GM21529 (cell line): ENCODE data around the gene CYP27C1.

Source experiments
- ATAC-seq: cut with Tn5 transposase; IDR thresholded peaks from one replicate; pipeline ENCODE4 v1.9.1; 2021; ENCODE audit not compliant: unreplicated experiment

The CYP27C1 gene

DNA sequence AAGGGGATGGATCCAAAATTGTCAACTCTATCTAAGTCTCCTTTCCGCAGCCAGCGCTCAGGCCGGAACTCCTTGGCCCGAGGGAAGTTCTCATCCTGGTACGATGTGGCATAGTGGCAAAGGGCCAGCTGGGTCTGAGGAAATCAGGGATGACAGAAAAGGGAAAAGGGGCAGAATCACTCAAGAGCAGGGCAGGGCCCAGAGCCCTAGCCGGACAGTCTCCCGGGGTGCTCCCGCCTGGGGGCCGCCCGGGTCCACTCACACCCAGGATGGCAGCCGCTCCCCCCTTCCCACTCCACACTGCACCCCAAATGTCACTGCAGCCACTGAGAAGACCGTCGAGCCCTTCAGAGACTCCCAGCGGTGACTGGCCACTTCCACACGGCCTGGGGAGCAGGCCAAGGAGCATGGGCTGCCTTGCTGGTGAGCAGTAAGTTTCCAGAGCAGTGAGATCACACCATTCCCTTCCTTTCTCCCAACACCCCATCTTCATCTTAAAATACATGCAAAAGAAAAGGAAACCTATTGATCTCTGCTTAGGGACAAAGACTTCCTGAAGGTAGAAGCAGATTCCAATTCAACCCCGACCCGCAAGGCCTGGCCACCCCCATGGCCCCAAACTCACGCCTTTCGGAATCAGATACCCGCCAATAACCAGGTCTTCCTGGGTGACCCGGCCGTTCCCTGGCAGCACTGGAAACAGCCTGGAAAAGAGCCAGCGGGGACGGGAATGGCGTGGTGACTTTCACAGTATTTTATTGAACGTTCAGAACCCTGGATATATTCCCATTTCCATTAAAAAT lies 26.7 kb downstream of the CYP27C1 start:
- ATAC-seq = no peak

DNA sequence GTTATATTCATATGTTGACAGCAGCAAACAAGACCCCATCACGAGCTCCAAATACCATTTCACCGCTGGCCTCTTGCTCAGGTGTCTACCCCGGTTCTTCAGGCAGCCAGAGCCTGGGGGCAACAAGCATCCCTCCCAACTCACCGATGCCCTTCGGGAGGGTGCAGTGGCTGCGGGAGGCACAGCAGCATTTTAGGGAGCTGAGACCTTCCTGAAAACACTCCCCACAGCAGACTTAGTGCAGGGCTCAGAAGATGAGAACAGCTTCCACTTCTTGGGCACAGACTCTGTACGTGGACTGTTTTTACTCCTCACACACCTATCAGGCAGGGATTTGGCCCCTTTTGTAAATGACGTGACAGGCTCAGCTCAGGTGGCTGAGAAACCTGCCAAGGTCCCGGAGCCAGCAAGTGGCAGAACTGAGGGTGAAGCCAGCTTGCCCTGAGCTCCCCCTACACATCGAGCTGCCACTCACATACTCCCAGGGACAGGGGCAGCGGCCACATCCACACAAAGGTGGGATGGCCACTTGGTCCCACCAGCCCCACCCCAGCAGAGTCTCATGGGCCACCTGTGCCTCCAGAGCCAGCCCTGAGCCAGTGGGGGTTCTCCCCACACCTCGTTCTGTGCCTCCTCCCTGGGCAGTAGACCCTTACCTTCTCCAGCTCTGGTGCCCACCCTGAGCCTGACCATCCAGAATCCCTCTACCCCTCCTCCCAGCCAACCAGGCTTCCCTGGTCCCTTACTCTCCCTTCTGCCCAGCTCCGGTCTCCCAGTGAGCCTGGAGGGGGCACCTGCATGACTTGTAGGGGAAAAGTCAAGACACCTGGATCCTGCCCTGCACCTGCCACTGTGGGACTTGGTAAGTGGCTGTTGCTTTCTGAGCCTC lies 28.5 kb downstream of the CYP27C1 start:
- ATAC-seq = no peak

DNA sequence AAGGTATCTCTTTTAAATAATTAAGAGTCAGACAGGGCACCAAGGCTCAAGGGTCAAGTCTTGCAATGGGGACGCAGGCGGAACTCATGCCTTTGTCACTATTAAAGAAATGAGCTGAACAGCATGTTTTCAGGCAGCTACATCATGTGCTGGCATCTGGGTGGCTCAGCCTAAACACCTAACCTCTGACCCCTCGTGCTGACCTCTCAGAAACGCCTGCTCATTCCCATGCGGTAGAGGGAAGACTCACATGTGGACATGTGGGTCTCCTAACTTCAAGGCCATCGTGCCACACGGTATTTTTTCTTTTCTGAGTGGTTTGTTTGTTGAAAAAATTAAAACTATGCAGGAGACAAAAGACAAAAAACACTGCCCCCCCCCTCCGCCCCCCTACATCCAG lies 31.3 kb downstream of the CYP27C1 start:
- ATAC-seq = no peak

DNA sequence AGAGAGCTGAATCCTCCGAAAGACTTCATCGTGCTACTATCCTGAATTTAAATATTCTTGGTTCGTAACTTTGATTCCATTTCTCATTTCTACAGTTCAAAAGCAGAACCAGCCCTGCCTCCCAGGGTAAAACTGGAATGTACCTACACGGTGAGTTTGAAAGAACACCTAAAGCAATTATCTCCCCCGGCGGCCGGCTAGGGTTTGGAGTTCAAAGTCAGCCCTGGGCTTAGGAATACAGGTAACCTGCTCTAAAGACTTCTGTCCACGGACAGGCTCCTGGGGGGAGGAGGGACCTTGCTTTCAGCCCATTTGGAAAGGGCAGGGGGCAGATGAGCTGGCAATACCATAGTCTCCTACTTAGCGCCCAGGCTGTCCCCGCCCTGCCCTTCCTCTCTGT lies 32.3 kb downstream of the CYP27C1 start:
- no peak for ATAC-seq

DNA sequence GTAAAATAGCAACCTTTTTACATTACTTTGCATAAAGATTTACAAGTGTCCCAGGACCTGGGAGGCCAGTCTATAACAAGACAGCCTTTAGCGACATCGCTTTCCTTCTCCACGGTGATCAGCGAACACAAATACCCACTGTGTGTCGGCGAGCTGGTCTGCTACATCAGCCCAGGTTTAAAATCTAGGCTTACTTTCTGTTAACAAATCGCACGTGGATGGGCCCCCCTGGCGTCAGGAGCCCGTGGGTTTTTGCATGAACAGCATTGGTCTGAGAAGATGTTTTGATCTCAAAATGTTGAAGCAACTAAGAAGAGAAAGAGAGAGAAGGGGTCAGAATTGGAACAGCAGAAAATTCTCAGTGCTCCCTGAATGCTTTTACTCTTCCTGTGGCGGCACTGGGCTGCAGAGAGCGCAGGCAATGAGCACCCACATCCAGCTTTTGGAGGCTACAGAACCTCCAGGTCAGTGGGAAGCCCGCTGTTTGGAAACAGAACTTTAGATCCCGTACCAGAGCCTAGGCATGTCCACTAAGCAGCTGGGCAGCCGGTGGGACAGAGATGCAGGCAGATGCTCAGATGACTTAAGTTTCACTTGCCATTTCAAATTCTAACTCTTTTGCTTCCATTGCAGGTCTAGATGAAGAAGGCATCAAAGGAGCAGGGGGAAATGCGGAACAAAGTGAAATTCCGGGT lies 32.9 kb downstream of the CYP27C1 start:
- no peak for ATAC-seq

DNA sequence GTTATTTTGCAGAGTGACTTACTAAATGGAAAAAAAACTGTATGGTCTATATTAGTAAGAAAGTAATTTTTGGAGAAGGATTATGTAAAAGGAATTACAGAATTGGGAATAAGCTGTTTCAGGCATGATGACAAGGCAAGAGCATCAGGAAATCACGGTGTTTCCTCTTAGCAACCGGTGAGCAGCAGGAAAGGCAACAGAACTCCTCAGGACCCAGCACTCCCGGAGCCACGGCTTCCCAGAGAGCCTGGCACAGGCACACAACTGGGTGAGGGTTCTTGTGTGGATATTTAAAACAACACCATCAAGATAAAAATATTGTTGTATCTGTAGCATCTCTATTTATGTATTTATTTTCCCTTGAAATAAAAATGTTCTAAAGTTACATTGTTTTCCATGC lies 34.4 kb downstream of the CYP27C1 start:
- no peak for ATAC-seq

DNA sequence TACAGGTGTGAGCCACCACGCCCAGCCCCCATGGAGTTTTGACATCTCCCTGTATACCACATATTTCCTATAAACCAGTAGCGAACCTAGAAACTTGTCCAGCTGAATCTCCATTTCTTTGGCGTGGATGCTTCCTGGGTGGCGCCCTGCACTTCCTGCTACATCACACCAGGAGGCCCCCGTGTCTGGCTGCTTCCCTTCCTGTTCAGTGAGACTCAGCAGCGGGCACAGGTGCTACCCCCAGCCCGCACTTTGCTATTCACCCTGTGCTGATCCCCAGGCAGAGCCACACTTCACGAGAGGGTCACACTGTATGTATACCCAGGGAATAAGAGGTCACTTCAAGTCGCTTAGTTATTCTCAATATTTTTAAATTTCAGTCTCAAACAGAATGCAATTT lies 35.0 kb downstream of the CYP27C1 start:
- no peak for ATAC-seq

DNA sequence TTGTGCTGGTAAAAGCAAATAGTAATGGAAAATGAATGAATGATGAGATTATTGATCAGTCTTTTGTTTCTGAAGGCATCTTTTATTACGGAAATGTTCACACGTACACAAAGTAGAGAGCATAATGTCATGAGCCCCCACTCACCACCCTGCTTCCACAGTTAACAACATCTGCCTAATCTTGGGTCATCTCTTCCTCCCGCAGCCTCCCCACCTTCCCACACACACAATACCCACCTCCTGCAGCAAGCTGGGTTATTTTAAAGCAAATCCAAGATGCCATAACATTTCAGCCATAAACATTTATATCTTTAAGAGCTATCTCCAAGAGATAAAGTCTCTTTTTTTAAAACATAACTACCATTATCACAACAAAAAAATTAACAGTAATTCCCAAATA lies 36.3 kb downstream of the CYP27C1 start:
- ATAC-seq = no peak

DNA sequence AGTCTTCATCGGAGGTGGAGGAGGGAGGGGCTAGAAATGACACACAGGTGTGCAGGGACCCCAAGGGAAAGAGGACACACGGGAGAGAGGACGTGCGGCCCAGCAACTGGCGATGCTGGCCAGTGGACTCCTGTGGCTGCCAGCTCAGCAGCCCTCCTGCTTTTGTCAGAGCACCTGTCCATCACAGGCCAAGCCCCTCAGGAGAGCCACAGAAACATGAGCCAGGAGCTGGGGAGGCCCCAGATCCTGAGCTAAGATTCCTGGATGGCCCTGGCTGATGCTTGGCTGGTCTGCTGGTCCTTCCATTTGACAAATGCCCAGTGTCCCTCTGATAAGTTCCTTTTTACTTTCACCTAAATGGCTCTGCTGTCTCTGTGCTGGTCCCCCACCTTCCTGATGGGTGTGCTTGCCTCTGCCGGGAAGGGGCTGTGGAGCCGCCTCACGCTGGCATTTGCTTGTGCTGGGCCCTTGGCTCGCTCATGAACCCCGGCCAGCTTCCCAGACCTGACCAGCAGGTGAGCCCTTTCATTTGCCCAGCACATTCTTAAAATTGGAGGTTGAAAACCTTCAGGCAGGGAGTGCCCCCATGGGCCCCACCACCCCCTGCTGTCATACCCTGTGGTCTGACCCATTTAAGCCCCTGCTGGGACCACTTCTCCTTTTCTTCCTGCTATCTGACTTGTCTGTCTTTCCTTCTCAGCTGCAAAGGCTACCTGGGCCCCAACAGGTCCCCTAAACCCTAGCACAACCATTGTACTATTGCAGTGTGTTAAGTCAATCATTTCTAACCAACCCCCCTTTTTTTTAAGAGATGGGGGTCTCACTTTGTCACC lies 37.3 kb downstream of the CYP27C1 start:
- no peak for ATAC-seq

DNA sequence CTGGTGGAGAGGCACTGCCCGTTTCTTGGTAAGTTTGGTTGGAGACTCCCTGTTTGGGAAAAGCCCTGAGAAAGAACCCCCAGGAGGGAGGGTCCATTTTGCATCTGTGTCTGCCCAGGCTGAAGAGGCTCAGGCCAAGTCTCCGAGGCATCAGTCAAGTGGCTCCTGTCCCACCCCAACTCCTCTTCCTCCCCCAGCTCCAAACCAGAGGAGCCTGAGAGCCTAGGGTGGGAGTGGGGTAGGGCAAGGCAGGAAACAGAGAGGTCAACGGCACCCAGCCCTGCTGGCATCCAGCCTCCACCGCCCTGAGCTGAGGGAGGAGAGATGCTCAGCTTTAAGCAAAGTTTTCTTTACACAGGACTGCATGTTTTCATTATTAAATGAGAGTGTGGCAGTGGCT lies 38.2 kb downstream of the CYP27C1 start:
- no peak for ATAC-seq

DNA sequence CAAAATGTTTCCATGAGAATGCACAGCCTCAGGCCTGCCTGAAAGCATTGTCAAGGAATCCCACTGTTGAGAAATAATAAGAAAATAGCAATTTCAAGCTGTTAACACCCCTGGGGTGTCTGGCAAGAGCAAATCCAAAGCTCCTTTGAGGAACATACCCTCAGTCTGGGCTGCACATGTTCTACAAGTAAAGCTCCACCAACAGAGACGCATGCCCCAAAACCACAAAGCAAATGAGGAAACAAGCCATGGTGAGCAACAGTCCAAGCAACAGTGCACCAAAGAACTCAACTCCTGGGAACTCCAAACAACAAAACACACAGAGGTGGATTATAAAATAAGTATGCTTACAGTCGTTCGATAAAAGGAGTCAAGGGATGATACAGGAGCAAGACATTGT lies 40.3 kb downstream of the CYP27C1 start:
- no peak for ATAC-seq

DNA sequence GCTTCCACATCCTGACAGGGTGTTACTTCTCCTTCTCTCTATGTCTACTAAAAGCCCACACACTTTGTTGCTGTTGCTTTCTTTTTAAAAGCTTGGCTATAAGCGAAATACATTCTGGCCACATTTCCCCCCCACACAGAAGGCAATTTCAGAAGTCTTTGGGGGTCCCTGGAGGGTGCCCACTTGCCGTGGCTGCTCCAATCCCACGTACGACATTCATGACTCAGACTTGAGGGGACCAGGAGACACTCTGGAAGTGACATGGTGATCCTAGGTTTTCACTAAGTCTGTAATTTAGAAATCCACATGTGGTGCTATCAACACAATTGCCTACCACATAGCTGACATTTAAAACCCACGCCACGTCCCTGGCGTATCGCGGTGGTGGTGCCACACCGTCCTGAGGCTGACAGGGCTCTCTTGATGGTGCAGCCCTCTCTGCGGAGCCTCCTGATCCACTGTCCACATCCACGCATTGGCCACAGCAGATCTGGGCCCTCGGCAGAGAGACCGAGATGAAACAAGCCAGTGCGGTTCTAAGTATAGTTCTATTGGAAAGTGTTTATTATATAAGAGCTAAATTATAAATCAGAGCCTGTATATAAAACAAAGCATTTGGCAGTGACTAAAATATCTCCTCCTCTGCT lies 42.4 kb downstream of the CYP27C1 start:
- ATAC-seq = no peak

DNA sequence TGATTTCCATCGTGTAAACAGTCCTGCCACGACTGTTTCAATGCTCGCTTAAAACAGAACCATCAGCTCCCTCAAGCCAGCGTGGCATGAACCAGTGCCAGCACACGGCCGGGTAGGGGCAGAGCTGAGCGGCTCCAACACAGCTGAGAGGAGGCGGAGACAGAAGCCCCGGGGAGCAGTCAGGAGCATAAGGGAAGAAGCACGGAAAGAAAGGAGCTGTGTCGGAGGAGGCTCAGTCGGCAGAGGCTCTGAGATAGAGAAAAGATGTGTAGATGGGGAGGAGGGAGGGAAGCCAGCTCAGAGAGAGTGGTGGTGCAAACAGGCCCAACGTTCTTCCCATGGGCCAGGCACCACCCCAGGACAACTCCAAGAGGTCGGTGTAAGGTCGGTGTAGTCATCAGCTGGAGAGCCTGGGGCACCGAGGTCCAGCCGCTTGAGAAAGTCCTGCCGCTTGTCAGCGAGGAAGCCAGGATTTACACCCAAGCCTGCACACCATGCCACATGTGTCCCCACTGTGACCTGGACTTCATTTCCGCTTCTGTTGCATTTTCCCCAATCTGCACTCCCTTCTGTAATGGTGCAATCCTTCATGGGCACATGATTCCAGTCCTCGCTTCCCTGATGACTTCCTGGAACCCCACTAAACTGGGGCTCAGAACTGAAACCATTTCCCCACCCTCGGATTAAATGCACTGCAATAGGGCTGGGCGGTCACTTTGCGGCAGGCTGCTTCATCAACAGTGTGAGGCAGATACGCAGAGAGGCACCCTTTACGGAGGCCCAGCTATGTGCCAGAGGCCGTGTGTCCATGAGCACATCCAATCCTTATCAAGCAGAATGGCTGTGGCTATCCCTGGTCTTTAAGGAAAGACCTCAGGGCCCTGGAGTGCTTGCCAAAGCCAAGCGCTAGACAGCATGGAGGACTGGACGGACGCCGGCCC lies 43.5 kb downstream of the CYP27C1 start:
- no peak for ATAC-seq

DNA sequence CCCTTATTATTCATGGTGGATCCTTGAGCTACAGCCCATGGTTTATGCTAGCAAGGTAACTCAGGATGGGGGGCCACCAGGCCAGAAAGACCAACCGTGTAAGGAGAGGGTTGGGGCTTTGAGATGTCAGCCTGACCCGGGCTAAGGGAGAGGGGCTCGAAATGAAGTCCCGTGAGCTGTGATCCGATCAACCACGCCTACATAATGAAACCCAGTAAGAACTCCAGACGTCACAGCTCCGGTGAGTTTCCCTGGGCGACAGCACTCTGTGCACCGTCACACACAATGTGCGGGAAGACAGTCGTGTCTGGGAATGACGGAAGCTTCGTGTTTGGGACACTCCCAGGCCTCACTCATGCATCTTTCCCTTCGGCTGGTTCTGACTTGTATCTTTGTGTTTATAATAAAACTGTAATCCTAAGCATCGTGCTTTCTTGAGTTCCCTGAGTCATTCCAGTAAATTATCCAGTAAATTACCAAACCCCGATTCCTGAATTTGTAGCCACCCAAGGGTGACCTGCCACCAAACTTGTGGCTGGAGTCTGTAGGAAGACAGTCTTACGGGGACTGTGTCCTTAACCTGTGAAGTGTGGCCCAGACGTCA lies 44.2 kb downstream of the CYP27C1 start:
- no peak for ATAC-seq

DNA sequence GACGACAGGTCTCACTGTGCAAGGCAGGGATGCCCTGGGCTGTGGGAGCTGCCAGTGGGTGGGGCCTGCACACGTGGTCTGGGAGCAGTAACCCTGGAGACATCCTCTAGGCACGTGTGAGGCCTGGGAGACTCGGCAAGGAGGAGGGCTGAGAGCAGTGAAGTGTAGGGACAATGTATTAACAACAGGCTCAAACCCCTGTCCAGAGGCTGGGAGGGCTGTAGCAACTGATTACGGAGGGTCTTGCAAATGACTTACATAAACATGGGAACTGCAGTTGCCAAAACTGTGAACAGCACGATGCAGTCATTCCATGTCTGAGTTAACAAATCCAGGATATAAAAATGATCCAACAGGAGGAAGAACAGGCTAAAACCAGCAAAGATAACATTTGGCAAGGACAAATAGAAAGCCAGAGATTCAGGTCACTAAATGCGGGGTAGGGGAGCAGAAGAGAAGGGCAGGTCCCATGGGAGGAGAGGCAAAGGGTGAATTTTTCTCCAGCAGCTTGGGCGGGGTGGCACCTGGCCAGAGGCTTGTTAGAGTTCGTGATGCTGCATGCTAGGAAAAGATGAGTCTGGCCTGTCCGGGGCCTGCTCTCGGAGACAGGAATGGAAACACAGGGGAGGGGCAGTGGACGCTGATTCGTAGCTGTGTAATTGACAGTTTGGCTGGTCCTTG lies 44.9 kb downstream of the CYP27C1 start:
- no peak for ATAC-seq

DNA sequence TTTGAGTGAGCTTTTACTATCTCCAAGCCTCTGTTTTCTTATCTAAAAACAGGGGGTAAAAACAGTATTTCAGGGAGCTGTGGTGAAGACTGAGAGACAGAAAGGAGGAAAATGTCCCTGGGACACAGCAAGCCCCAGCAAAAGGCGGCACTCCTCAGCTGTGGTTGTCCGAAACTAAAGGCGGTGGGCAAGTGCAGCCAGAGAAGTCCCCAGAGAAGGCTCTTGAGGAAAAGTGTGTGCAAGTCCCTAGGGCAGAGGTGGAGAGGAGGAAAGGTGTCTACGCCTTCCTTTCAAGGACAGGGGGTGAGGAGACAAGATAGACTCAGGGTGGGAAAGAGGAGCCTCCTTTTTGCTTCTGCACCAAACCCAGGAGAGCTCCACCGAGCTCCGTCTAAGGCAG lies 45.5 kb downstream of the CYP27C1 start:
- ATAC-seq = no peak

DNA sequence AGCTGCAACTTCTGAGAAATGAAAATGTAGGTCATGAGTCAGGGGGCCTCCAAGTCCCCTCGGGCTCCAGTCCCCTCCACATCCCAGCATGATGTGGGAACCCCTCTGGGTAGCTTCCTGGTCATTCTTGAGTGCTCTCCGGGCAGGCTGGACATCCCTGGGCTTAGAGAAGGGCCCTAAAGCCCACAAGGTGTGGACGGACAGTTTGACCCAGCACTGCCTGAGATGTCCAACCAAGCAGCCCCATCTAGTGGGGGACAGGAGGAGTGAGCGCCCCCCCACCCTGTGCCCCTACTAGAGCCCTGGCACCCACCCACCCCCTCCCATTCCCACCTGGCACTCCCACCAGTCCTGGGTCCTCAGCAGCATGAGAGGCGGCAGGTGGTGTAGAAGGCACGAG lies 46.0 kb downstream of the CYP27C1 start:
- no peak for ATAC-seq

DNA sequence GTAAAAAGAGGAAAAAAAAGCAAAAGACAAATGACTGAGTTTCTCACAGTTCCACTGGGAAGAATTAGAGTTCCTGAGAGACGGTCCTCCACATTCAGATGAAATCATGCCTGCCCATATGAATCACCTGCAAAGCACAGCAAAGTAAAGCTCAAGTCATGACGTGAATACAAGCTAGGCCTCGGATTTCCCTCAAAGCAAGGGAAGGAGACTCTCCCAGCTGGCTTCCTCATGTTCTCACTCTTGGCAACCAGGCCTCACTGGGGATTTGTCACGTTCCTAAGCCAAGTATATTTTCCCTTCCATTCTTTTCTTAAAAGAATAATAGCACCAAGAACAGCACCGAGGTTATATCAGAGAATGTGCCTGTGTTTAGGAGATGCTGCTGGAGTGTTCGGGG lies 47.0 kb downstream of the CYP27C1 start:
- no peak for ATAC-seq
